Breast epithelium (tissue), 3 donors: Measurements from ENCODE around the gene OR2AP1.
"Not testable (repeated sequence)": the region's sequence is repeated elsewhere in the genome, so short reads cannot be mapped to it uniquely, and the experiment has no call there.

Source experiments
- POLR2A ChIP-seq: fragments of 450-650 bp; IDR thresholded peaks from one replicate; pipeline ENCODE4 v1.6.1; 2016; ENCODE audit warnings: antibody characterized with exemption, mild to moderate bottlenecking, moderate library complexity
- POLR2AphosphoS5 ChIP-seq, 3 donors: sonication (generic); formaldehyde crosslinking; IDR thresholded peaks; one replicate each; pipeline ENCODE4 v1.6.1; 2017; ENCODE audit warnings: antibody characterized with exemption in 3 of 3
- TF ChIP-seq, protein P1 (sequence below), 3 donors: fragments of 450-650 bp; IDR thresholded peaks; one replicate each; pipeline ENCODE4 v1.5.1; 2016 to 2017; ENCODE audit warnings: antibody characterized with exemption in 3 of 3, mild to moderate bottlenecking in 3 of 3, moderate library complexity in 3 of 3

DNA sequence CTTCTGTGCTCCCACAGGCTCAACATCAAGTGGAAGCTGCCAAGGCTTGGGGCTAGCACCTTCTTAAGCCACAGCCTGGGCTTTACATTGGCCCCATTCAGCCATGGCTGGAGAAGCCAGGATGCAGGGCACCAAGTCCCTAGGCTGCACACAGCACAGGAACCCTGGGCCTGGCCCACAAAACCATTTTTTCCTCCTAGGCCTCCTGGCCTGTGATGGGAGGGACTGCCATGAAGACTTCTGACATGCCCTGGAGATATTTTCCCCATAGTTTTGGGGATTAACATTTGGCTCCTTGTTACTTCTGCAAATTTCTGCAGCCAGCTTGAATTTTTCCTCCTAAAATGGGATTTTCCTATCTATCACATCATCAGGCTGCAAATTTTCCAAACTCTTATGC, 2.2 kb upstream of the OR2AP1 start:
- TF ChIP-seq, protein P1, sequence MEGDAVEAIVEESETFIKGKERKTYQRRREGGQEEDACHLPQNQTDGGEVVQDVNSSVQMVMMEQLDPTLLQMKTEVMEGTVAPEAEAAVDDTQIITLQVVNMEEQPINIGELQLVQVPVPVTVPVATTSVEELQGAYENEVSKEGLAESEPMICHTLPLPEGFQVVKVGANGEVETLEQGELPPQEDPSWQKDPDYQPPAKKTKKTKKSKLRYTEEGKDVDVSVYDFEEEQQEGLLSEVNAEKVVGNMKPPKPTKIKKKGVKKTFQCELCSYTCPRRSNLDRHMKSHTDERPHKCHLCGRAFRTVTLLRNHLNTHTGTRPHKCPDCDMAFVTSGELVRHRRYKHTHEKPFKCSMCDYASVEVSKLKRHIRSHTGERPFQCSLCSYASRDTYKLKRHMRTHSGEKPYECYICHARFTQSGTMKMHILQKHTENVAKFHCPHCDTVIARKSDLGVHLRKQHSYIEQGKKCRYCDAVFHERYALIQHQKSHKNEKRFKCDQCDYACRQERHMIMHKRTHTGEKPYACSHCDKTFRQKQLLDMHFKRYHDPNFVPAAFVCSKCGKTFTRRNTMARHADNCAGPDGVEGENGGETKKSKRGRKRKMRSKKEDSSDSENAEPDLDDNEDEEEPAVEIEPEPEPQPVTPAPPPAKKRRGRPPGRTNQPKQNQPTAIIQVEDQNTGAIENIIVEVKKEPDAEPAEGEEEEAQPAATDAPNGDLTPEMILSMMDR (IDR thresholded peaks at IDR 0.05): not testable (repeated sequence)
- TF ChIP-seq POLR2A; POLR2AphosphoS5 (IDR thresholded peaks at IDR 0.05): not testable (repeated sequence)
